Umbilical cord (tissue), 2 donors: Measurements from ENCODE around the gene AADACL4. TPM values are rescaled to one million over a fixed set of nuclear protein-coding genes. Genes with fewer than 3 reads are reported as not detected.

Source experiments
- DNase-seq: peaks from one replicate; pipeline ENCODE4 v3.0.0-alpha.2; 2015; ENCODE audit warnings: low spot score
- total RNA-seq: library from RNA; depleted of rRNA; stranded (reverse); fragments of >200 nt; gene quantifications from one replicate; pipeline ENCODE4 v1.2.3, GENCODE V29; 2014; ENCODE audit warnings: low replicate concordance; ENCODE audit not compliant: insufficient read depth

Gene AADACL4
- total RNA-seq, 1 donor from 2014 or later, result not detected

GRCh38 chr1:12610941-12611340 lies 32.9 kb upstream of the AADACL4 start:
- peak; percentile 93 for DNase-seq

DNA sequence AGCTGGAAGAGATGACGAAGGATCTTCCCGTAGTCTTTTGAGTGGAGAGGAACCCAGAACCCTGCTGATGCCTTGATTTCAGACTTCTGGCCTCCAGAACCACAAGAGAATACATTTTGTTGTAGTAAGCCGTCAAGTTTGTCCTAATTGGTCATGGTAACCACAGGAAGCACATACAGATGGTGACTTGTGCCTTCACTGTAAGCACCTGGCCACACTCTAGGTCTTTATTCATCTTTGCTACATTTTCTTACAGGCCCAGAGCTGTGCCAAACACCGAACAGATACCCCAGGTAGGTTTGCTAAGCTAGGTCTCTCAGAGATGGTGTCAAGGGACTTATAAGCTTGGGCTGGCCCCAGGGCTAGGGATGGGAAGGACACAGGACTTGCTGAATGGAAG lies 30.7 kb upstream of the AADACL4 start:
- no peak for DNase-seq

DNA sequence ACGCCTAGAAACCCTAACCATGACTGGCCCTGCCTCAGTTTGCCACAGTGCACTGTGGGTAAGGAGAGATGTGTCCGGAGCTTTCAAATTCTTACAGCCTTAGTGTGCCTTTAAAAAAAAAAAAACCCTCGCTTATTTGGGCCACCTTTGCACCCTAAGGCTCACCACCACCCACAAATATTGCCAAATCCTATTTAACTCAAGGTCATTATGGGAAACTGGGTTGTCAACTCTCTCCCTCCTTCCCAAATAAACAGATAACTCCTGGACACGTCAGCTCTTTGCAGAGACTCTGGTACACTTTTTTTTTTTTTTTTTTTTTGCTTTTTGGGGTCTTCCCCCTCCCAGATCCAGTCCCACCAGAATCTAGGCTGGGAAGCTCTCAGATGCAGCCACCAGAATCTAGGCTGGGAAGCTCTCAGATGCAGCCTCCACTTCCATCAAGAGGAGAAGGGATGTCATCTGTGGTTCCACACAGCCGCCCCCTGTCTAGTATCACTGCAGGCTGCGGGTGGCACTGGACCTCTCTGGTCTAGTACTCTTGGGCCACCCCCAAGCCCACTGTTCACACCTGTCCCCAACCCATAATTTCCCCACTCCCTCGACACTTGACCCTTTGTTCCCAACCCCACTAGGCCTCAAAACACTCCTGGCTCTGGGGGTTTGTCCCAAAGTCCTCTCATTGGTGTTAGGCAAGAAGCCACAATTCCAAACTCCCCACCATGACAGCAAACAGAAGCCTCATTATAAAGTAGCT lies 29.3 kb upstream of the AADACL4 start:
- DNase-seq, result no peak

DNA sequence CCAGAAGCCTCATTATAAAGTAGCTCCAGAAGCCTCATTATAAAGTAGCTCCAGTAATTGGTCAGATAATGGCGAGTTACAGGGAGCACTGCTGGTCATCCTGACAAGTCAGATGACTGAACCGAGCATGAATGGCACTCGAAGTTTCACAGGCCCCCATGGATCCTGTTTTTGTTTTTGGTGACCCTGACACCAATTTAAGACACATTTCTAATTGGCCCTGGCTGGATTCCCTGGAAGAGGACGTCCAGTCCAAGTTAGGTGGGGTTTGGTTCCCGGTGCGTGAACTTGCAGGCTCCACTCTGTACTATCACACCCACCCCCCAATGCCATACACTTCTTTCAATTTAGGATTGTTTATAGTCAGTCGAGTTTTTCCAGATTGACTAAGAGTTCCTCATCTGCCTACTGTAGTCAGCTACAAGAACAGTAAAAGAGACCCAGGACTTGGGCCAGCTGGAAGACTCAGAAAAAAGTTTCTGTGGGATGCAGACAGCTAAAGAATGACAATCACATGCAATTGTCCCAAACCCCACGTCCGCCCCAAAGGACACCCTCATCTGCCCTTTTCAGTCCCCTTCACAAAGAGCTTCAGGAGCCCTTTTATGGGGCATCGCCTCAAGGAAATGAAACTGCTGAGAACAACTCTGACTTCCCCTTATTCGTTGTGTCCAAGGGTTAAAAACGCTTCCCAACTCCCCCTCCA lies 28.6 kb upstream of the AADACL4 start:
- peak; percentile 53 for DNase-seq

DNA sequence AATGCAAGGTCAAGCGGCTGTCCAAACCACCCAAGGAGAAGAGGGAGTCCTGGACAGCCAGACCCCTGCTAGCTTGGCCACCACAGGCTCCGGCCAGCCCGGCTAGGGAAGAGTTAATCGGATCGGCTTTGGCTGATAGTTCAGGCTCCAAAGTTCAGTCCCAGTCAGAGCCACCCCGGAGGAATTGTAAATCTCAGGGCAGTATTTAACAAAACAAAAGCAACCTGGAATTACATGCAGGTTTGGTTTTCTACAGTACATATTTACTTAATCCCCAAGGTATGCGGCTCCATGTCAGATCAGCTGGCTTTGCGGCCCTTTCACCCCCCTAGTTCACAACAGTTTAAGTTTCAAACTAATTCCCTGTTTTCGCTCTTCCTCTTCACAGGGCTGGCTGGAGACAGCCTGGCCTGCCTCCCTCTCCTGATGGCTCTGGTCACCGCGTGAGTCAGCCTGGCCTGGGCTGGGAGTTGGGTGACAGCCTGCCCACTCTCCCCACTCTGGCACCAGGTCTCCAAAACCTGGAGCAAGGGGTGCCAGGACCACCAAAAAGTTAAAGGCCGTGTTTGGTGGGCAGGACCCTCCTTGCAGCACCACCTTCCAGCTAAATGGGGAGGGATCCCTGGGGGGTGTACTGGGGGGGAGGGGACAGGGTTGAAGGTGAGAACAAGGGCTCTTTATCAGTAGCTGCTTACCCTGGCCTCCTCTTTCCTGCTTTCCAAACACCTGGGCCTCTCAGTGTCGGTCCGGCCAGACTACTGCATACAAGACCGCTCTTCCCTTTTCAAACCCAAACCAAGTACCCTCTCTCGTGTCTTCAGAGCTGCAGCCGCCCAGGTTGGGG lies 27.8 kb upstream of the AADACL4 start:
- peak; percentile 61 for DNase-seq

- no peak for DNase-seq
These were observed 27.0 kb upstream of the AADACL4 start for GRCh38 chr1:12616709-12617373.

- DNase-seq, result no peak
These were observed 26.4 kb upstream of the AADACL4 start for GRCh38 chr1:12617511-12617900.

GRCh38 chr1:12617901-12618660 lies 25.8 kb upstream of the AADACL4 start, which contains the start of gene DHRS3:
Gene DHRS3 (minus strand): TSS chr1:12618210. CDS start chr1:12617348, 862 bp downstream.
- peak; percentile 93 for DNase-seq

GRCh38 chr1:12618661-12618964 lies 25.3 kb upstream of the AADACL4 start:
- no peak for DNase-seq

GRCh38 chr1:12618965-12619791 lies 24.7 kb upstream of the AADACL4 start:
- DNase-seq, result peak; percentile 96

- DNase-seq, result peak; percentile 92
These were observed 23.9 kb upstream of the AADACL4 start for GRCh38 chr1:12619792-12620487.

GRCh38 chr1:12620488-12620865 lies 23.4 kb upstream of the AADACL4 start:
- no peak for DNase-seq

GRCh38 chr1:12620931-12621330 lies 23.0 kb upstream of the AADACL4 start:
- no peak for DNase-seq

GRCh38 chr1:12621346-12622335 lies 22.2 kb upstream of the AADACL4 start:
- DNase-seq, result peak; percentile 73

DNA sequence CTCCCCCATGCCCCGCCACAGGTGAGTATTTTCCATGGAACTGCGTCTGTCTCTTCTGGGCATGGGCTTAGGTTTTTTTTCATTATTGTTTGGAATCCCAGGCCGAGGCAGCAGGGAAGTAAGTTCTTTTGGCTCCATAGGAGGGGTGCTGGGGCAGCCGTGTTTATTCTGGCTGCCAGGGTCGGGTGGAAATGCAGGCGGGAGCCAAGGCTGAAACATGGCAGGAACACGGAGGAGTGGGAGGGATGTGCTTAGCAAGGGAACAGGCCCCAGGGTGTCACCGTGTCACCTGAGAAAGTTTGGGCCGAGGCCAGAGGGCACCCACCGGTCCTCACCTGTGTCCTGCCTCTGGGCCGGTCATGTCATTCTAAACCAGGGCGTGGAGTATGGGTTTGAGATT lies 21.4 kb upstream of the AADACL4 start:
- no peak for DNase-seq

GRCh38 chr1:12625276-12625675 lies 18.6 kb upstream of the AADACL4 start:
- DNase-seq, result no peak

DNA sequence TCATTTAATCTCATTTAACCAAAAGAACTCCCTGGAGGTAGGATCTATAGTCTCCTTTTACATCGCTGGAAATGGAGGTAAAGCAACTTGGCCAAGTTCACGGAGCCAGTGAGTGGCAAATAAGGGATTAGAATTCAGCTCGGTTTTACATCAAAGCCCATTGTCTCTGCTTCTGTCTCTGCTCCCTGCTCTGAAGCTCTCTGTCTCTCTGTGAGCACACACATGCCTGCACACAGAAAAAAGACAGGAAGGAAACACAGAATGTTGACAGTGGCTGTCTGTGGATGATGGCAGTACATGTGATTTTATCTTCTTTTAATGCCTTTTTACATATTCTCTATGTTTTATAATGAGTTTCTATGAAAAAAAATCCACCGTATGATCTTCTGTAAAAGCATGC lies 17.0 kb upstream of the AADACL4 start:
- no peak for DNase-seq

- peak; percentile 91 for DNase-seq
These were observed 16.6 kb upstream of the AADACL4 start for GRCh38 chr1:12627296-12627695.
